ENCODE results near the gene LDLRAD3. TPM values are rescaled to one million over a fixed set of nuclear protein-coding genes. Genes with fewer than 3 reads are reported as not detected.

Gene LDLRAD3
- total RNA-seq, 1 donor from 2014 or later = 39.1 TPM

- no peaks in the 10 kb centered on the region for H3K27me3 Mint-ChIP-seq (ENCODE audit: low read depth)
- DNase-seq (ENCODE audit: low spot score in 2 of 2, unreplicated experiment in 2 of 2) = no peak
- peaks cover 27% of the 10 kb centered on the region for H3K36me3 Mint-ChIP-seq
- H3K4me1 Mint-ChIP-seq = peaks cover 4% of the 10 kb centered on the region
- peak overlapping the region; percentile 43 for H3K27ac Mint-ChIP-seq
- H3K4me3 Mint-ChIP-seq = no peak overlapping the region
- peaks cover 21% of the 10 kb centered on the region for H3K9me3 Mint-ChIP-seq
- no peak for TF ChIP-seq CTCF (IDR thresholded peaks at IDR 0.05; ENCODE audit: unreplicated experiment)
Measured at GRCh38 chr11:36062796-36063365, 119.0 kb downstream of the LDLRAD3 start.

- Mint-ChIP-seq H3K27me3 (ENCODE audit: low read depth) (no peaks in the 10 kb centered on the region), H3K9me3 (peaks cover 15% of the 10 kb centered on the region), H3K4me3 (no peak overlapping the region), H3K4me1 (peaks cover 20% of the 10 kb centered on the region), H3K27ac (no peak overlapping the region), H3K36me3 (peaks cover 24% of the 10 kb centered on the region)
- TF ChIP-seq CTCF (IDR thresholded peaks at IDR 0.05; ENCODE audit: unreplicated experiment) = no peak
- no peak for DNase-seq (ENCODE audit: low spot score in 2 of 2, unreplicated experiment in 2 of 2)
Measured at GRCh38 chr11:36065436-36065835, 121.6 kb downstream of the LDLRAD3 start.

GRCh38 chr11:36066891-36067290, 123.0 kb downstream of the LDLRAD3 start:
- no peak for DNase-seq (ENCODE audit: low spot score in 2 of 2, unreplicated experiment in 2 of 2)
- Mint-ChIP-seq H3K27ac (no peak overlapping the region), H3K4me1 (peaks cover 20% of the 10 kb centered on the region)

GRCh38 chr11:36069576-36070212, 125.8 kb downstream of the LDLRAD3 start:
- H3K27ac Mint-ChIP-seq = peak overlapping the region; percentile 15

More at GRCh38 chr11:36066891-36067290, 123.0 kb downstream of the LDLRAD3 start:
- Mint-ChIP-seq H3K4me3 (no peak overlapping the region), H3K9me3 (peaks cover 15% of the 10 kb centered on the region), H3K27me3 (ENCODE audit: low read depth) (no peaks in the 10 kb centered on the region), H3K36me3 (peaks cover 21% of the 10 kb centered on the region)
- TF ChIP-seq CTCF (IDR thresholded peaks at IDR 0.05; ENCODE audit: unreplicated experiment) = no peak

GRCh38 chr11:36070213-36070953, 126.5 kb downstream of the LDLRAD3 start:
- Mint-ChIP-seq H3K27me3 (ENCODE audit: low read depth) (no peaks in the 10 kb centered on the region), H3K36me3 (peaks cover 21% of the 10 kb centered on the region), H3K9me3 (peaks cover 14% of the 10 kb centered on the region), H3K4me1 (peaks cover 43% of the 10 kb centered on the region), H3K4me3 (no peak overlapping the region), H3K27ac (peak overlapping the region; percentile 15)
- TF ChIP-seq CTCF (IDR thresholded peaks at IDR 0.05; ENCODE audit: unreplicated experiment) = no peak
- DNase-seq (ENCODE audit: low spot score in 2 of 2, unreplicated experiment in 2 of 2) = no peak

More at GRCh38 chr11:36069576-36070212, 125.8 kb downstream of the LDLRAD3 start:
- no peak for DNase-seq (ENCODE audit: low spot score in 2 of 2, unreplicated experiment in 2 of 2)
- Mint-ChIP-seq H3K27me3 (ENCODE audit: low read depth) (no peaks in the 10 kb centered on the region), H3K4me1 (peaks cover 37% of the 10 kb centered on the region), H3K9me3 (peaks cover 13% of the 10 kb centered on the region), H3K4me3 (no peak overlapping the region), H3K36me3 (peaks cover 18% of the 10 kb centered on the region)
- TF ChIP-seq CTCF (IDR thresholded peaks at IDR 0.05; ENCODE audit: unreplicated experiment) = no peak
